Fibroblast of upper back skin (primary cell): ENCODE measurements around the gene STAT5B.
"Not testable (repeated sequence)": the region's sequence is repeated elsewhere in the genome, so short reads cannot be mapped to it uniquely, and the experiment has no call there.

ENCODE experiments used
- DNase-seq: peaks from one replicate; pipeline ENCODE4 v3.0.0-alpha.2; 2013

STAT5B gene

DNA sequence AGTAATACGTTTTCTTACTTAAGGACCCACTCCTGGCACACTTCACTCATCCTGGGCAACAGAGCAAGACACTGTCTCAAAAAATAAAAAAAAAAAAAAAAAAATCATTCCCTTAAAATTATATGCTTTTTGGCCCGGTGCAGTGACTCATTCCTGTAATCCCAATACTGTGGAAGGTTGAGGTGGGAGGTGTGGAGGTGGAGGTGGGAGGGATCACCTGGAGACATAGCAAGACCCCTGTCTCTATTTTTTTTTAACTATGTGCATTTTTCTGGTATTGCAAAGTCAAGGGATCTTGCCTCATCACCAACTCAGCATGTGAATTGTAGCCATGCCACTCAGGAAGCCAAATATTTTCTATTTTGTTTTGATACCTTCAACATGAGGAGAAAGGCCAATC lies 9.7 kb downstream of the STAT5B start:
- DNase-seq: no peak

DNA sequence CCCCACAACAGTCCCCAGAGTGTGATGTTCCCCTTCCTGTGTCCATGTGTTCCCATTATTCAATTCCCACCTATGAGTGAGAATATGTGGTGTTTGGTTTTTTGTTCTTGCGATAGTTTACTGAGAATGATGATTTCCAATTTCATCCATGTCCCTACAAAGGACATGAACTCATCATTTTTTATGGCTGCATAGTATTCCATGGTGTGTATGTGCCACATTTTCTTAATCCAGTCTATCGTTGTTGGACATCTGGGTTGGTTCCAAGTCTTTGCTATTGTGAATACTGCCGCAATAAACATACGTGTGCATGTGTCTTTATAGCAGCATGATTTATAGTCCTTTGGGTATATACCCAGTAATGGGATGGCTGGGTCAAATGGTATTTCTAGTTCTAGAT lies 11.8 kb downstream of the STAT5B start:
- DNase-seq: not testable (repeated sequence)

DNA sequence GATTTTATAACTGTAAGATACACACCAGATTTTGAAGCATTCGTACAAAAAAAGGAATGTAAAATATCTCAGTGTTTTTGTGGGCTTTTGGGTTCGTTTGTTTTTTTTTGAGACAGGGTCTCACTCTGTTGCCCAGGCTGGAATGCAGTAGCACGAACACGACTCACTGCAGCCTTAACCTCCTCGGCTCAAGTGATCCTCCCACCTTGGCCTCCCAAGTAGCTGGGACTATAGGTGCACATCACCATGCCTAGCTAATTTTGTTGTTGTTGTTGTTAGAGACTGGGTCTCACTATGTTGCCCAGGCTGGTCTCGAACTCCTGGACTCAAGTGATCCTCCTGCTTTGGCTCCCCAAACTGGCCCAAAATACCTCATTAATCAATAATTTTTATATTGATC lies 15.9 kb downstream of the STAT5B start:
- no peak for DNase-seq

DNA sequence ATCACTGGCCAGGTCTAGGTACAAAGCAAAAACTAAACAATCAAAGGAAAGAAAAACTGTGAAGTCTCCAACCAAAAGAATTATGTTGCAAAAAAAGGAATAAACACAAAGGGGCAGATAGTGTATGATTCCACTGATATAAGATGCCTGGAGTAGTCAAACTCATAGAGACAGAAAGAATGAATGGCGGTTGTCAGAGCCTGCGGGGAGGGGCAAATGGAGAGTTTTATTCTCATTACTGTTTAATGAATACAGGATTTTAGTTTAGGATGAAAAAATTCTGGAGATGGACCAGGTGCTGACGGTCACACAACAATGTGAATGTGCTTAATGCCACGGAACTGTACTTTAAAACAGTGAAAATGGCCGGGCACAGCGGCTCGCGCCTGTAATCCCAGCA lies 20.7 kb downstream of the STAT5B start:
- DNase-seq: no peak

DNA sequence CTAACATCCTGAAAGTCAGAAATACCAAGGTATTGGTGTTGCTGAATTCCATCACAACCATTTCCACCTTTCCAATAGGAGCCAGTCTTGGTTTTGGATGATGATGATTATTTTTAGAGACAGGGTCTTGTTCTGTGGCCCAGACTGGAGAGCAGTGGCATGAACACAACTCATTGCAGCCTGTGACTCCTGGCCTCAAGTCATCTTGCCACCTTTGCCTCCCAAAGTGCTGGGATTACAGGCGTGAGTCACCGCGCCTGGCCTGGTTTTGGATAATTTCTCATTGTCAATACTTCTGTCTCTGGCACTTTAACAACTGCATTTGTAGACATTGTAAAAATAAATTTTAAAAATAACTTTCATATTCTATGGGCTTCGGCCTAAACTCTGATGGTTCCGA lies 22.6 kb downstream of the STAT5B start:
- no peak for DNase-seq

DNA sequence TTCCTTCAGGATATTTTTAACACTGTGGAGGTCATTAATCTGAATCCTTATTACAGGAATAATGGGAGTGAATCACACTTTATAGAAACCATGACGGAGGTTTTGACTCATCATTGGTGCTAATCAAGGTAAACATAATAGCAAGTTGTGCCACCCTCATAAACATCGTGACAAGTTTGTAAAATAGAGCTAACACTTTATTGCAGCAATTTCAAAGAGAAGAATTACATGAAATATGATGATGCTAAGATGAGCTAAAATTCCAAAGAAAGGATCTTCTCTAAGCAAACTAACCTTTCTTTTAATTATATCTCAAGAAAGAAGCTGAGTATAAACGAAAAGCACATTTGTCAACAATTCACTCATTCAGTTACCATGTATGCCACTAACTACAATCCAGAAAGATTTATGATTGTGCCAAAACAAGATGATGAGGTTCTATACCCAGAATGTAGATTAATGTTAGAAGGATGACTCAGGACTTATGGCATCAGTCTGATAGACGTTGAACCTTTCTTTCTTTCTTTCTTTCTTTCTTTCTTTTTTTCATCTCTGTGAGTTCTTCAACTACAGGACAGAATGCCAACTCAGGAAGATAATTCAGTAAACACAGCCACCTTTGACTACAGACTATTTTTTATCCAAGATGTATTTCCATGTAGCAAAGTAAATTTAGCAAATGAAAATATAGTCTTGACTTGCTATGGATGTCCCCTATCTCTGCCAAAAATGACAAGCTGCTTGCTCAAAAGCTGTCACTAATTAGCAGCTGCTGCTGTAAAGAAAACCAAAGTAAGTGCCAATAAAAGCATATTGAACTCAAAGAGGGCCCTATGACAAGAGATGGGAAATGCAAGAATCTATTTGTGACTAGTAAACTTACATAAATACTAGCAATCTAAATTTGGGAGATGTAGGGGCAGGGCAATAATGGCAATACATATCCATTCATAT lies 23.3 kb downstream of the STAT5B start:
- DNase-seq: peak; percentile 41

DNA sequence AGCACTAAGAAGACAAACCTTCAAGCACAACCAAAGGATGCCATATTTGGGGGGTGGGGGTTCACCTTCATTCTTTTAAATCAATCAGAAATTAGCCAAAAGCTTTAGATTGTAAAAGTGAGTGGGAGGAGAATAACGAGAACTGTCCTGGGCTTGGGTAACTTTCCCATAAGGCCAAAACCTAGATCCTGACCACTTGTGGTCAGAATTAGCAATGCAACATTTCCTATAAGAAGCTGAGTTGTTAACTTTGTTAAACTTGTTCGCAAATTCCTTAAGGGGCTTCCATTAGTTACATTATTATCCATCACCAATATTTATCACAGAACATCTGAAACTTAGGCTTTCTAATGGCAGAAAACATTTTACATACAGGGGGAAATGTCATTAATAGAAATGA lies 25.1 kb downstream of the STAT5B start:
- no peak for DNase-seq

DNA sequence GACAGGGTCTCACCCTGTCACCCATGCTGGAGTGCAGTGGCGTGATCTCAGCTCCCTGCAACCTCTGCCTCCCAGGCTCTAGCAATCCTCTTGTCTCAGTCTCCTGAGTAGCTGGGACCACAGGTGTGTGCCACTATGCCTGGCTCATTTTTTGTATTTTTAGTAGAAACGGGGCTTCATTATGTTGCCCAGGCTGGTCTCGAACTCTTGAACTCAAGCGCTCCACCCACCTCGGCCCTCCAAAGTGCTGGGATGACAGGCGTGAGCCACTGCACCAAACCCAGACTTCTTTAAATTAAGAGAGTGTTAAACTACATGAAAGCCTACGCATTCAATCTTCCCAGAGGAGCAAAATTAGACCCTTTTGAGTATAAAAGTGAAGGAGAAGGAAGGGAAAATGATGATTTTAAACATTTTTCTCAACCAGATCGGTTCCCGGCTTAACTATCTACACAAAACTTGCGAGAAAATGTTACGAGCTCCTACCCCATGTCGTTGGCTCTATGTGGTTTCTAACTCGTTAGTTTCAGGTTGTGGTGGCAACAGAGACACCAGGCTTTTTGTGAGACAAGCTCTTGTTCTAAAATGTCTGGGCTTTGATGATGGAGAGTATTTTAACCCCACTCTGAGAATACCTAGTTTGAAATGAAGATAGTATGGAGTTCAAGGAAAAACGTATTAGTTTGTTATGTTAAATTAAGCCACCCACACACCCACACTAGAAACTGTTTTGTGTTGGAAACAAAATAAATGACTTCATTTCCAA lies 26.3 kb downstream of the STAT5B start:
- DNase-seq: no peak

DNA sequence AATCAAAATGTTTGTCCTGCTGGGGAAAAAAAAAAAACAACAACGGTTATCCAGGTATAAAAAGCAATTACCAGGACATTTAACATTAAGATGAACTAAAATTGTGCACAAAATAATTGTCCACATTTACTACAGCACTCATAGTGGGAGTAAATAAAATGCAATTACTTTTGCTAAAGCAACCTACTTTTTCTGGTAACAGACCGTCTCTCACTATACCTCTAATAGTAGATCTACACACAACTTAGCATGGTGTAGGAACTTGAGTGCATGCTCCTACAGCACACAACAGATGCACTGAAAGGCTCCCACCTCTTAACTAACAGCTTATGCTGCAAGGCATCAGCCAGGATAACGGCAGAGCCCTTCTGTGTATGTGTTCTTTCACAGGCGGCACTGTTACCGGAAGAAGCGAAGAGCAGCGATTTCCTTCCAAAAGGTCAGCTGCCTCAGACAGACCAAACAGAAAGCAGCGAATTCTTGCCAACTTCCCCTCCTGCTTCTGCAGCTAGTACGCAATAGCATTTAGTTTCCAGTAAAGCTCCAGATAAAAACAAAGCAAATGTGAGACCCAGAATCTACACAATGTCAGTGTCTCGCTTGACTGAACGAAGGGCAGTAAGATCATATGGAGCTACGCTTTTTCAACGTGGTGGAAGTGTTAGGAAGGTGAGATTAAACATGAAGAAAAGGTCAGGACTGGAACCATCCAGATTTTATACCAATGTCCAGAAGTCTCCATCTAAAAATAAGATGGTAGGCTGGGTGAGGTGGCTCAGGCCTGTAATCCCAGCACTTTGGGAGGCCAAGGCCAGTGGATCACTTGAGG lies 27.6 kb downstream of the STAT5B start:
- peak; percentile 71 for DNase-seq

DNA sequence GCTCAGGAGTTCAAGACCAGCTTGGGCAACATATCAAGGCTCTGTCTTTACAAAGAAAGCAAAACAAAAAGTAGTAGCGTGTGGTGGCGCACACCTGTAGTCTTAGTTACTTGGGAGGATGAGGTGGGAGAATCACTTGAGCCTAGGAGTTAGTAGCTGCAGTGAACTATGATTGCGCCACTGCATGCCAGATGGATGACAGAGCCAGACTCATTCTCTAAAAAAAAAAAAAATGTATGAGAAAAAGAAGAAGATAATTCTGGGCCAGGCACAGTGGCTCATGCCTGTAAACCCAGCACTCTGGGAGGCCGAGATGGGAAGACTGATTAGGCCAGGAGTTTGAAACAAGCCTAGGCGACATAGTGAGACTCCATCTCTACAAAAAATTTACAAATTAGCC lies 28.5 kb downstream of the STAT5B start:
- peak; percentile 71 for DNase-seq

DNA sequence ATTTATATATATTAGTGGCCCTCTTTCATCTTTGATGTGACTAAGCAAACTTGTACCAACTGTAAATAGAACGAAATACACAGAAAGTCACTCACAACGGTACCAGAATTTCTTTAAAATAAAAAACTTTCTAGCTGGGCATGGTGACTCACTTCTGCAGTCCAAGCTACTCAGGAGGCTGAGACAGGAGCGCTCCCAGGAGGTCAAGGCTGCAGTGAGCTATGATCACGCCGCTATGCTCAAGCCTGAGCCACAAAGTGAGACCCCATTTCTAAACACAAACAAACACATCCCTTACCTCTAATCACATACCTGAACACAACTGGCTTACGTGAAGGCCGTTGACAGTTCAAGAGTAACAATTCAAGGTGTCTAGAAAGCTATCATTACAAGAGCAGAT lies 29.7 kb downstream of the STAT5B start:
- no peak for DNase-seq

DNA sequence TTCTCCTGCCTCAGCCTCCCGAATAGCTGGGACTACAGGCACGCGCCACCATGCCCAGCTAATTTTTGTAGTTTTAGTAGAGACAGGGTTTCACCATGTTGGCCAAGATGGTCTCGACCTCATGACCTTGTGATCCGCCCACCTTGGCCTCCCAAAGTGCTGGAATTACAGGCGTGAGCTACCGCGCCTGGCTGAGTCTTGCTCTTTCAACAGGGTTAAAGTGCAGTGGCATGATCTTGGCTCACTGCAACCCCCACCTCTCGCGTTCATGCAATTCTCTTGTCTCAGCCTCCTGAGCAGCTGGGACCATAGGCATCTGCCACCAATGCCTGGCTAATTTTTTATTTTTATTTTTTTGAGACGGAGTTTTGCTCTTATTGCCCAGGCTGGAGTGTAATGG lies 31.0 kb downstream of the STAT5B start:
- not testable (repeated sequence) for DNase-seq

DNA sequence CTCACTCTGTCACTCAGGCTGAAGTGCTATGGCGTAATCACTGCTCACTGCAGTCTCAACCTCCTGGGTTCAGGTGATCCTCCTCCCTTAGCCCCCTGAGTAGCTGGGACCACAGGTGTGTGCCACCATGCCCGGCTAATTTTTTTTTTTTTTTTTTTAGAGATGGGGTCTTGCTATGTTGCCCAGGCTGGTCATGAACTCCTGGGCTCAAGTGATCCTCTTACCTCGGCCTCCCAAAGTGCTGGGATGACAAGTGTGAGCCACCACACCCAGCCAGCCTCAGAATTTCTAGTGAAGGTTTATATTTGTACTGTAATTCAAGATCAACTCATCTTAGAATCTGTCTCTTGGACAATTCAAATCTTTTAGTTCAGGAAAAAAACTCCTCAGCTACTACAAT lies 32.1 kb downstream of the STAT5B start:
- not testable (repeated sequence) for DNase-seq

DNA sequence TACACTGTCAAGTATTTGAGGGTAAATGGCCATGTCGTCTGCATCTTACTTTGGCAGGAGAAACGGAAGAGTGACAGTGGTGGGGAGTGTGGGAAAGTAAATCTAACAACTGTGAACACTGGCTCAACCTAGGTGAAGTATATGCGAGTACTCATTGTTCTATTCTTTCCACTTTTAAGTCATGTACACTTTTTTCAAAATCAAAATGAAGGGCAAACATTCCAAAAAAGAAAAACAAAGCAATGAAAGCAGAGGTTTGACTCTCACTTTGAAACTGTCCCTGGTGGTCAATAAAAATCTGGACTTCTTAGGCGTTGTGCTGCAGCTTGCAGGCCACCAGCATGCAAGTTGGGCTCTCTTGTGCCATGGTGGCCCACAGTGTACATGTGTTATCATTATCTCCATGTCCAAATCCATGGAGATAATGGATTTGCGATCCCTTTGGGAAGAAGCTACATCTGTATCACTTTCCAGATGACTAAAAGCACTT lies 32.7 kb downstream of the STAT5B start:
- DNase-seq: no peak

DNA sequence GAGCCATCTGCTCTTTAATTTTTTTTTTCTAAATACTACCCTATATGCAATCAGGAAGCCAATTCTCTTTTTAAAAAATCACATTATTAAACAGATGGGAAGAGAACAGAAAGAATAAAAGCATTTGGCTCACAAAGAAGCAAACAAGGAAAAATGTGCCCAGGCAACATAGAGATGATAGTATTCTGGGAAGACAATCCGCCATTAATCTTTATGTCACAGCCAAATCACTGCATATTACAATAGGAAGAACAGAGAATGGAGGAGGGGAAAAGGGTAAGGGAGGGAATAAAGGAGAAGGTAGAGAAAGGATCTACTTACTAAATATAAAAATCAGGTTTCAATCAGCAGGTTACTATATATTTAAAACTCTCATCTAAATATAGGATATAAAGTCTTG lies 34.3 kb downstream of the STAT5B start:
- DNase-seq: no peak

DNA sequence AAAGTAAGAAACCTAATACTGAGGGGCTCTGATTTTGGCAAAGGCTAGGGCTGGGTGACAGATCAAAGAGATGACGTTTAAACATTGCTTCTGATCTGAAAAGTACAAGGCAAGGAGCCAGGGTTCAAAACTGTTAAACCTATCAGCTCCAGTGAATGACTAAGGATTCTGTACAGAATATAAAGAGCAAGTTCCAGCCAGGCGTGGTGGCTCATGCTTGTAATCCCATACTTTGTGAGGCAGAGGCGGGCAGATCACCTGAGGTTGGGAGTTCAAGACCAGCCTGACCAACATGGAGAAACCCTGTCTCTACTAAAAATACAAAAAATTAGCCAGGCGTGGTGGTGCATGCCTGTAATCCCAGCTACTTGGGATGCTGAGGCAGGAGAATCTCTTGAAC lies 35.3 kb downstream of the STAT5B start:
- not testable (repeated sequence) for DNase-seq

DNA sequence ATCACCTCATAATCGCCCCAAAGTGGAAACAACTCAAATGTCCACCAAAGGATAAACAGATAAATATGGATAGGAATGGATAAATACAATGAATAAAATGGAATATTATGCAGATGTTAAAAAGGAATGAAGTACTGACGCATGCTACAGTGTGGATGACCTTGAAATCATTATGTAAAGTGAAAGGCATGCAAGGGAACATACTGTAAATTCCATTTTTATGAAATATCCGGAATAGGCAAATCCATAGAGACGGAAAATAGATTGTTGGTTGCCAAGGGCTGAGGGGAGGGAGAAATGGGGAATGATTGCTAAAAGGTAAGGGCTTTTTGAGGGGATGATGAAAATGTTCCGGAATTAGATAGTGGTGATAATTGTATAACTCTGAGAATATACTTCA lies 36.0 kb downstream of the STAT5B start:
- no peak for DNase-seq

DNA sequence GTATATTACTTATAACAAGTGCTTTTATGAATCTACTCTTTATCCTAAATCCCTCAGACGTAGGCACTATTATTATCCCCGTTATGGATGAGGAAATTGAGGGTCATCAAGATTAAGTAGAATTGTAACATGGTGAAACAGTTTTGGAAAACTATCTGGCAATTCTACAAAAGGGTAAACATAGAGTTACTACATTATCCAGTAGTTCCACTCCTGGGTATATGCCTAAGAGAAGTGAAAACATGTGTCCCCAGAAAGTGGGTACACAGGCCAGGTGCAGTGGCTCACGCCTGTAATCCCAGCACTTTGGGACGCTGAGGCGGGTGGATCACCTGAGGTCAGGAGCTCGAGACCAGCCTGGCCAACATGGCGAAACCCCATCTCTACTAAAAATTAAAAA lies 36.6 kb downstream of the STAT5B start:
- DNase-seq: not testable (repeated sequence)

DNA sequence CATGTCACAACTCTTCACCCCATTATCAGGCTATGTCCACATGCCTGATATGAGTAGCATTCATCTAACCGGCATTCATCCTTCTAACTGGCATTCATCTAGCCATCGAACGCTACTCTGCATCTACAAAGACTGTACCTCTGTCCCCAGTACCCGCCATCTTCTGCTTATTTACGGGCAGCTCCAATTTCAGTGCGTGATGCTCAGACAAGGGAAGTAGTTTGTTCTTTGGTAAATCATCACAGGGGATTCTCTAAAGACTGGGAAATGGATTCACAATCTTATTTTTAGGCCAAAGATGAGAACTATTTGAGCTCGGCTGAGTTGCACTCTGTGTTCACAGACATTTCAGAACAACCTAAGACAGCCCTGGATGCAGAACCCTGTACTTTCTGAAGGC lies 39.4 kb downstream of the STAT5B start:
- no peak for DNase-seq

DNA sequence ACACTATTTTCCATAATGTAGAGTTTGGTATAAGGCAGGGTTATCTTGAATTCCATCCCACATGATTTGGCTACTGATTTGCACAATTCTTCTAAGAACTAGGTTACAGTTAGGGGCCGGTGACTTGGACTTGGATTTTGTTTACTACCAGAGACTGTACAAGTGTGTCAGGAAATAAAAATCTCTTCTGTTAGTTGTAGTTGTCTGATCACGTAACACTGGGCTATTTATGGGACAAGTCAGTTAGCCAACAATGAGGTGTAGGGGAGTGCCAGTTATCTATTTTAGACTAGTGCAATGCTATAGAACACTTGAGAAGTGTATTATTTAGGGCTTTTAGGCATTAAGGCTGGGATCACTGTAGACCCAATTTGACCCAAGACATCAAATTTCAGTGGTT lies 42.2 kb downstream of the STAT5B start:
- DNase-seq: no peak

DNA sequence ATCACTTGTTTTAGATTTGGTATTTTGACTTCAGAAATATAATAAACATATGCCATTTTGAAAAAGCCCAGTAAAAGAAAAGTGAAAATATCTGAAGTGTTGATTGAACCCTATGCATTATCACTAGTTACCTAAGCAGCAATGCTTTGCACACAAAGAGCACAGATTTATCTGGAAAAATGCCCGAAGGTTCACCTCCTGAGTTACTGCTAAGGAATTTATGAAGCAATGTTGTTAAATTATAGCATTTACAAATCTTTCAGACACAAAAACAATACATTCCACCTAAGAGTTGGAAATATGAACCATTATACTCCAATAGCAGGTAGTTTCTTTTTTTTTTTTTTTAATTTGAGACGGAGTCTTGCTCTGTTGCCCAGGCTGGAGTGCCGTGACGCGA lies 43.0 kb downstream of the STAT5B start:
- peak; percentile 64 for DNase-seq

DNA sequence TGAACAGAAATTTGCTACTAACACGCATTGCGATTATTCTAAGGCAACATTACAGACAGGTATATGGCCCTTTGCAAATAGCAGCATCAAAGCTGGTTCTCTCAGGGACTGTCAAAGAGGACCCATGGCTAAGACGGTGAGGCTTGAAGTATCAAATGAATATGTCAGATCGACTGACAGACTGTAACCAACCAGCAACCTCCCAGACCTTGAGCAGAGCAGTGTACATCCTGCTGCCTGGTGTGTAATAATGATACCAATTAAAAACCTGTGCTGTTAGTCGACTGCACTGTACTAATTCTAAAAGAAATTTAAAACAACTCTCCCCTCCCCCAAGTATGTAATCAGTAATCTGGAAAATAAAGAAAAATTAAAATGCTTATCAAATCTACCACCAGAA lies 46.0 kb downstream of the STAT5B start:
- no peak for DNase-seq
